OCI-LY3 (cell line): Measurements from ENCODE around the gene TRIM29.

ENCODE experiments used
- H2AFZ ChIP-seq: fragments of 200-600, 300-600 bp; shearing (Covaris generic); 2 replicates; pipeline ENCODE4 v1.6.0; 2014; ENCODE audit warnings: antibody characterized with exemption, low read depth, low read length
- H3K27ac ChIP-seq: fragments of 200-600, 300-600 bp; sonication (generic); 2 replicates; pipeline ENCODE4 v1.5.1; 2014; ENCODE audit warnings: mild to moderate bottlenecking, low read length, moderate library complexity, mixed read lengths
- H3K27me3 ChIP-seq: fragments of 200-600, 300-600 bp; sonication (generic); 2 replicates; pipeline ENCODE4 v1.6.1; 2014; ENCODE audit warnings: low read depth, low read length, mixed read lengths
- H3K36me3 ChIP-seq: fragments of 200-600, 300-600 bp; sonication (generic); replicated peaks from 2 replicates; pipeline ENCODE3; 2014; ENCODE audit warnings: low read depth, low read length, mixed read lengths
- H3K4me1 ChIP-seq: fragments of 300-600, 200-600 bp; sonication (generic); 2 replicates; pipeline ENCODE4 v1.6.1; 2014; ENCODE audit warnings: low read length, mixed read lengths
- H3K4me2 ChIP-seq: fragments of 200-600, 300-600 bp; sonication (generic); 2 replicates; pipeline ENCODE4 v1.6.1; 2014; ENCODE audit warnings: low read length, mixed read lengths
- H3K4me3 ChIP-seq: fragments of 300-600, 200-600 bp; sonication (generic); 2 replicates; pipeline ENCODE4 v1.5.1; 2014; ENCODE audit warnings: antibody characterized with exemption, mild to moderate bottlenecking, low read length, moderate library complexity
- H3K79me2 ChIP-seq: fragments of 300-600, 200-600 bp; shearing (Covaris generic); 2 replicates; pipeline ENCODE4 v1.6.1; 2014; ENCODE audit warnings: mild to moderate bottlenecking, low read length, mixed read lengths
- H3K9ac ChIP-seq: fragments of 300-600, 200-600 bp; shearing (Covaris generic); 2 replicates; pipeline ENCODE4 v1.6.0; 2014; ENCODE audit warnings: mild to moderate bottlenecking, low read length, moderate library complexity
- H3K9me3 ChIP-seq: fragments of 200-600, 300-600 bp; shearing (Covaris generic); 2 replicates; pipeline ENCODE4 v1.6.1; 2014; ENCODE audit warnings: low read length, mixed read lengths; ENCODE audit not compliant: insufficient read depth
- H4K20me1 ChIP-seq: fragments of 200-600, 300-600 bp; sonication (generic); 2 replicates; pipeline ENCODE4 v1.6.1; 2016; ENCODE audit warnings: low read length, mixed read lengths; ENCODE audit not compliant: insufficient read depth
- CTCF ChIP-seq: fragments of 200-600, 300-600 bp; sonication (generic); IDR thresholded peaks from 2 replicates; pipeline ENCODE4 v1.5.1; 2014; ENCODE audit warnings: antibody characterized with exemption, low read length, low read depth
- EZH2phosphoT487 ChIP-seq: fragments of 200-600 bp; shearing (Covaris generic); IDR thresholded peaks from 2 replicates; pipeline ENCODE4 v1.6.1; 2018; ENCODE audit warnings: antibody characterized with exemption, mixed run types, low read depth

The TRIM29 gene

GRCh38 chr11:120160436-120160835 is 22.5 kb upstream of the TRIM29 start:
- Histone ChIP-seq H4K20me1 (no peaks in the 10 kb centered on the region), H3K36me3 (no peaks in the 10 kb centered on the region), H3K9me3 (0 out of 2 replicates have a peak, but pooled peaks cover 2% of the 10 kb centered on the region), H3K27ac (no peak overlapping the region), H3K4me1 (no peaks in the 10 kb centered on the region), H2AFZ (no peak overlapping the region), H3K79me2 (no peaks in the 10 kb centered on the region), H3K9ac (no peak overlapping the region), H3K4me2 (no peak overlapping the region), H3K4me3 (no peak overlapping the region), H3K27me3 (peaks cover 50% of the 10 kb centered on the region)
- no peak for TF ChIP-seq CTCF
- no peak for TF ChIP-seq EZH2phosphoT487

DNA sequence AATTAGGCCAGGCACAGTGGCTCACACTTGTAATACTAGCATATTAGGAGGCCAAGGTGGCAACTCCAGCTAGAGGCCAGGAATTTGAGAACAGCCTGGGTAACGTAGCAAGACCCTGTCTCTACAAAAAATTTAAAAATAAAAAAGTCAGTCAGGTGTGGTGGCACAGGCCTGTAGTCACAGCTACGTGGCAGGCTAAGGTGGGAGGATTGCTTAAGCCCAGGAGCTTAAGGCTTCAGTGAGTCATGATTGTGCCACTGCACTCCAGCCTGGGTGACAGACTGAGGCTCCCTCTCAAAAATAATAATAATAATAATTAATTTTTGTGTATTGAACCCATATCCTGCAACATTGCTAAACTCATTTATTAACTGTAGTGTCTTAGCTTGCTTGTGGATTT is 15.3 kb upstream of the TRIM29 start:
- Histone ChIP-seq H3K4me1 (no peaks in the 10 kb centered on the region), H4K20me1 (no peaks in the 10 kb centered on the region), H3K79me2 (no peaks in the 10 kb centered on the region), H3K27ac (no peak overlapping the region), H3K36me3 (no peaks in the 10 kb centered on the region), H3K4me3 (no peak overlapping the region), H2AFZ (no peak overlapping the region), H3K9me3 (no peaks in the 10 kb centered on the region), H3K4me2 (no peak overlapping the region), H3K9ac (no peak overlapping the region), H3K27me3 (peaks cover 50% of the 10 kb centered on the region)
- no peak for TF ChIP-seq EZH2phosphoT487
- TF ChIP-seq CTCF, result no peak

DNA sequence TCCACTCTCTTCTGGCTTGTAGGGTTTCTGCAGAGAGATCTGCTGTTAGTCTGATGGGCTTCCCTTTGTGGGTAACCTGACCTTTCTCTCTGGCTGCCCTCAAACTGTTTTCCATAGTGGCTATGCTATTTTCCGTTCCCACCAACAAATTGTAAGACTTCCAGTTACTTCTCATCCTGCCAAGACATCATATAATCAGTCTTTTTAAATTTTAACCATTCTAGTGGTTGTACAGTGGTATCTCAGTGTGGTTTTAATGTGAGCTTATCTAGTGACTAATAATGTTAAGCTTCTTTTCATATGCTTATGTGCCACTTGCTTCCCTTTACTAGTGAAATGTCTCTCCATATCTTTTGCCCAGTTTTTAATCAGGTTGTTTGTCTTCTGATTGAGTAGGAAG is 13.6 kb upstream of the TRIM29 start:
- peaks cover 54% of the 10 kb centered on the region for H3K27me3 ChIP-seq
- H3K9me3 ChIP-seq, result no peaks in the 10 kb centered on the region
- TF ChIP-seq CTCF, result no peak
- TF ChIP-seq EZH2phosphoT487, result no peak

DNA sequence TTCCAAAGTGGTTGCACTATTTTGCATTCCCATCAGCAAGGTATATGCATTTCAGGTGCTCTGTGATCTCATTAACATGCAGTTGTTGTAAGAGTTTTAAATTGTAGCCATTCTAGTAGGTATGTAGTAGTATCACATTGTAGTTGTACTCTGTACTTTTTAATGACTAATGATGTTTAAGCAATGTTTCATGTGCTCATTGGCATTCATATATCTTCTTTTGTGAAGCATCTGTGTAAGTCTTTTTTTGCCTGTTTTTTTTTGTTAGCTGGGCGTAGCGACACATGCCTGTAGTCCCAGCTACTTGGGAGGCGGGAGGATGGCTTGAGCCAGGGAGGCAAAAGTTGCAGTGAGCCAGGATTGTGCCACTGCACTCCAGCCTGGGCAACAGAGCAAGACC is 11.3 kb upstream of the TRIM29 start:
- no peak for TF ChIP-seq CTCF
- no peak for TF ChIP-seq EZH2phosphoT487
- Histone ChIP-seq H3K9ac (no peak overlapping the region), H3K9me3 (no peaks in the 10 kb centered on the region), H3K27me3 (peaks cover 58% of the 10 kb centered on the region), H2AFZ (no peak overlapping the region), H3K4me1 (no peaks in the 10 kb centered on the region), H3K36me3 (no peaks in the 10 kb centered on the region), H3K27ac (no peak overlapping the region), H3K4me2 (no peak overlapping the region), H3K4me3 (no peak overlapping the region), H3K79me2 (no peaks in the 10 kb centered on the region), H4K20me1 (no peaks in the 10 kb centered on the region)

More for the DNA sequence above, 13.6 kb upstream of the TRIM29 start:
- no peaks in the 10 kb centered on the region for H3K36me3 ChIP-seq
- no peak overlapping the region for H2AFZ ChIP-seq
- no peak overlapping the region for H3K27ac ChIP-seq
- H4K20me1 ChIP-seq, result no peaks in the 10 kb centered on the region
- no peak overlapping the region for H3K9ac ChIP-seq
- no peaks in the 10 kb centered on the region for H3K79me2 ChIP-seq
- no peaks in the 10 kb centered on the region for H3K4me1 ChIP-seq
- H3K4me2 ChIP-seq, result no peak overlapping the region
- H3K4me3 ChIP-seq, result no peak overlapping the region
